Parathyroid adenoma (tissue), 2 donors: ENCODE results near the gene NDST3.

Experiments used
- H2AFZ ChIP-seq: fragments of 300-600 bp; sonication (generic); one replicate; pipeline ENCODE4 v1.7.0; 2017; ENCODE audit warnings: antibody characterized with exemption, mild to moderate bottlenecking
- H3K27ac ChIP-seq: fragments of 300-600 bp; sonication (generic); one replicate; pipeline ENCODE4 v1.7.0; 2017
- H3K27me3 ChIP-seq: fragments of 300-600 bp; sonication (generic); one replicate; pipeline ENCODE4 v1.7.0; 2017; ENCODE audit warnings: low read length; ENCODE audit not compliant: control insufficient read depth, insufficient read depth
- H3K36me3 ChIP-seq: fragments of 300-600 bp; sonication (generic); one replicate; pipeline ENCODE4 v1.7.0; 2017; ENCODE audit warnings: low read length; ENCODE audit not compliant: control insufficient read depth, insufficient read depth
- H3K4me1 ChIP-seq: fragments of 300-600 bp; sonication (generic); one replicate; pipeline ENCODE4 v1.7.0; 2017; ENCODE audit warnings: control low read depth
- H3K4me2 ChIP-seq: fragments of 300-600 bp; sonication (generic); one replicate; pipeline ENCODE4 v1.7.0; 2017; ENCODE audit warnings: low read length
- H3K4me3 ChIP-seq: fragments of 300-600 bp; sonication (generic); one replicate; pipeline ENCODE4 v1.7.0; 2017; ENCODE audit warnings: low read depth, low read length
- H3K79me2 ChIP-seq: fragments of 300-600 bp; sonication (generic); one replicate; pipeline ENCODE4 v1.7.0; 2017; ENCODE audit warnings: control low read depth
- H3K9ac ChIP-seq: fragments of 300-600 bp; sonication (generic); one replicate; pipeline ENCODE4 v1.7.0; 2017; ENCODE audit warnings: mild to moderate bottlenecking
- H3K9me3 ChIP-seq: fragments of 300-600 bp; sonication (generic); one replicate; pipeline ENCODE4 v1.7.0; 2017; ENCODE audit warnings: low read length; ENCODE audit not compliant: control insufficient read depth
- TF ChIP-seq, protein P1 (sequence below): fragments of 300-600 bp; sonication (generic); IDR thresholded peaks from one replicate; pipeline ENCODE4 v1.7.0; 2017; ENCODE audit warnings: antibody characterized with exemption, mild to moderate bottlenecking
- donor health status: primary hyperparathyroidism.

NDST3 gene

DNA sequence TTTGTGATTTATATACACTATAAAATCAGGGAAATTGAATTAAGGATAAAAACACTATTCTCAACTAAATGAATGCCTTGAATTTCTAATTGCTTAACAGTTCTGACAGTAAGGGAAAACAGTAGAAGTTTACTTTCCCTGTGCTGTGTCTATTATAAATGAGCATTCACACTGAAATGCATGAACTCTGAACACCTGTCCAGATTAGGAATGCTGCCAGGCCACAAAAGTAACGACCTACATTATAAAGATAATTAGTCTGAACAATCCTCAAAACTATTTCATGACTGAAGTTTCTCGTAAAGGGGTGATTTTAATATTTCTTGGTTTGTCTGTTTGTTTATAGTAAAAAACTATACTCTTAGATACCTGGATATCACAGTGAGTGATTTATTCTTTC is 2.0 kb downstream of the NDST3 start:
- Histone ChIP-seq H2AFZ (no peak overlapping the region), H3K4me1 (no peaks in the 10 kb centered on the region), H3K9ac (no peak overlapping the region), H3K4me3 (no peak overlapping the region), H3K36me3 (no peaks in the 10 kb centered on the region), H3K27me3 (no peaks in the 10 kb centered on the region), H3K79me2 (no peaks in the 10 kb centered on the region), H3K4me2 (no peak overlapping the region), H3K9me3 (no peaks in the 10 kb centered on the region), H3K27ac (no peak overlapping the region)
- TF ChIP-seq, protein P1, sequence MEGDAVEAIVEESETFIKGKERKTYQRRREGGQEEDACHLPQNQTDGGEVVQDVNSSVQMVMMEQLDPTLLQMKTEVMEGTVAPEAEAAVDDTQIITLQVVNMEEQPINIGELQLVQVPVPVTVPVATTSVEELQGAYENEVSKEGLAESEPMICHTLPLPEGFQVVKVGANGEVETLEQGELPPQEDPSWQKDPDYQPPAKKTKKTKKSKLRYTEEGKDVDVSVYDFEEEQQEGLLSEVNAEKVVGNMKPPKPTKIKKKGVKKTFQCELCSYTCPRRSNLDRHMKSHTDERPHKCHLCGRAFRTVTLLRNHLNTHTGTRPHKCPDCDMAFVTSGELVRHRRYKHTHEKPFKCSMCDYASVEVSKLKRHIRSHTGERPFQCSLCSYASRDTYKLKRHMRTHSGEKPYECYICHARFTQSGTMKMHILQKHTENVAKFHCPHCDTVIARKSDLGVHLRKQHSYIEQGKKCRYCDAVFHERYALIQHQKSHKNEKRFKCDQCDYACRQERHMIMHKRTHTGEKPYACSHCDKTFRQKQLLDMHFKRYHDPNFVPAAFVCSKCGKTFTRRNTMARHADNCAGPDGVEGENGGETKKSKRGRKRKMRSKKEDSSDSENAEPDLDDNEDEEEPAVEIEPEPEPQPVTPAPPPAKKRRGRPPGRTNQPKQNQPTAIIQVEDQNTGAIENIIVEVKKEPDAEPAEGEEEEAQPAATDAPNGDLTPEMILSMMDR, result no peak

DNA sequence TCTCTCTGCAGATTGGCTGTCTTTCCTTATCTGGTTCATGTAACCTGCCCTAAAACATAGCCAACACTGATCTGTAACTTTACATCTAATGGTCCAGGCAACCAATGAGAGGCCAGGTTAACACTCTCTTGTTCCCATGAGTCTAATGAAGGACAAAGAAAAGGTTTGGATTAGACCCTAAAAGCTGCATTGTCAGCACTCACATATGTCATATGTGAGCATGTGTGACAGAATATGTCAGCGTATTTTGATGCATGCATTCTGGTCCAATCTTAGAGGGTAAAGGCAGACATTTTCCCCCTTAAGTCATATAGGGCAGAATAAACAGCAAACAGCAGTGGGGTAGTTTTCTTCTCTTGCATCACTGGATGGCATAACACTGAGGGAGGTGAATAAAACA is 3.7 kb downstream of the NDST3 start:
- H3K79me2 ChIP-seq, result no peaks in the 10 kb centered on the region
- TF ChIP-seq, protein P1, result no peak
- no peak overlapping the region for H3K4me2 ChIP-seq
- no peak overlapping the region for H3K9ac ChIP-seq
- H3K27ac ChIP-seq, result no peak overlapping the region
- H3K4me1 ChIP-seq, result no peaks in the 10 kb centered on the region
- no peaks in the 10 kb centered on the region for H3K9me3 ChIP-seq
- no peaks in the 10 kb centered on the region for H3K27me3 ChIP-seq
- no peaks in the 10 kb centered on the region for H3K36me3 ChIP-seq
- H2AFZ ChIP-seq, result no peak overlapping the region
- H3K4me3 ChIP-seq, result no peak overlapping the region

DNA sequence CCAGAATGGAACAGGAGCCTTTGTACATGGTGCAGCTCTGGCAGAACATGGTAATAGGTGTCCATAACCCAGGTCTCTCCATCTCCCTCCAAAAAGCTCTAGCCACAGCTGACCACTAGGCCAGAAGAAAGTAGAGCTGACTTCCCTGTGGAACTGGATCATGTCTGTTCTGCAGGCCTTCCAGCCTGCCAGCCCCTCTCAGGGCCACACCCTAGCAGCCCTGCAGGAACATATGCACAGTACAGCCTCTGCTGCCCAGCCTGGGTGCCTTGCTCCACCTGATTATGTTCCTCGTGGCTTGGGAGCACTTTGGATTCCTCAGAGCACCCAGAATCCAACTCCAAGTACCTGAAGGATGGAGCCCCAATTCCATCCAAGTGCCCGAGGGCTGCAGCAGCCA is 12.0 kb downstream of the NDST3 start:
- Histone ChIP-seq H3K79me2 (no peaks in the 10 kb centered on the region), H2AFZ (no peak overlapping the region), H3K4me3 (no peak overlapping the region), H3K9ac (no peak overlapping the region), H3K4me2 (no peak overlapping the region), H3K36me3 (no peaks in the 10 kb centered on the region), H3K27me3 (no peaks in the 10 kb centered on the region), H3K27ac (no peak overlapping the region), H3K9me3 (no peaks in the 10 kb centered on the region), H3K4me1 (no peaks in the 10 kb centered on the region)
- TF ChIP-seq, protein P1, result no peak

DNA sequence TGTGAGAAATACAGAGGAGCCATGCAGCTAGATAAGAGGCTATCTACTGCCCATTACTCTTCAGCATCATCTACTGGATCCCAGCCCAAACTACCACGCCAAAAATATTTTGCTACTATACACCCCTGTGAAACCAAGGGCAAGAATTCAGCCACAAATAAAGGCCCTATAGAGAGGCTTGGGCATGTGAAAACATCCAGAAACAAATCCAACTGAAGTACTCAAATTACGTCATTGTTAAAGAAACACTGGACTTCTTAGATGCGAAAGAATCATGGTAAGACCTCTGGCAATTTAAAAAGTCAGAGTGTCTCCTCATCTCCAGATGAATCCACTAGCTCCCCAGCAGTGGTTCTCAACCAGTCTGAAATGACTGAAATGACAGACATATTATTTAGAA is 12.8 kb downstream of the NDST3 start:
- no peaks in the 10 kb centered on the region for H3K4me1 ChIP-seq
- H3K36me3 ChIP-seq, result no peaks in the 10 kb centered on the region
- TF ChIP-seq, protein P1, result no peak
- H3K9ac ChIP-seq, result no peak overlapping the region
- H3K4me3 ChIP-seq, result no peak overlapping the region
- H3K27me3 ChIP-seq, result no peaks in the 10 kb centered on the region
- H3K27ac ChIP-seq, result no peak overlapping the region
- H2AFZ ChIP-seq, result no peak overlapping the region
- H3K4me2 ChIP-seq, result no peak overlapping the region
- H3K9me3 ChIP-seq, result no peaks in the 10 kb centered on the region
- H3K79me2 ChIP-seq, result no peaks in the 10 kb centered on the region

DNA sequence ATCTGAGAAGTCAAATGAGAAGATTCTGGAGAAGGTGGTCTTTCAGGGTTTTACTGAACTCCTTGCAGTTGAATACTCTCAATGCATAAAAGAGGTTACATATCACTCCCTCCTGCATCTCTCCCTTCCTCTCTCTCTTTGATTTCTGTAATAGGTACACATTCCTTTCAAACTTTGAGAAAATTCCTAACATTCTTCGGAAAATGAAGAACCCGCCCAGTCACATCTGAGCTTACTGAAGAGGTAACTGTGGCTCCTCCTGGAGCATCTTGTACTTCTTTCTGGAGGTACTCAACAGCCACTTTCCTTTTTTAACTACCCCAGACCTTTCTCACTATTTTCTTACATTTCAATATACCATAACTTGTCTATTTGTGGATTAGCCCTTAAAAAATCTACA is 24.7 kb downstream of the NDST3 start:
- Histone ChIP-seq H3K4me2 (no peak overlapping the region), H3K36me3 (no peaks in the 10 kb centered on the region), H3K4me3 (no peak overlapping the region), H3K4me1 (no peaks in the 10 kb centered on the region), H3K27ac (no peak overlapping the region), H3K9me3 (no peaks in the 10 kb centered on the region), H3K9ac (no peak overlapping the region), H3K79me2 (no peaks in the 10 kb centered on the region), H3K27me3 (no peaks in the 10 kb centered on the region), H2AFZ (no peak overlapping the region)
- TF ChIP-seq, protein P1, result no peak
